H1 (cell line): Measurements from ENCODE around the gene ATP9B. TPM values are rescaled to one million over a fixed set of nuclear protein-coding genes. Genes with fewer than 3 reads are reported as not detected.

Experiments used
- ATF2 ChIP-seq: IDR thresholded peaks from 2 replicates; pipeline ENCODE4 v1.6.1; 2012; ENCODE audit warnings: low read length, inconsistent platforms
- BRCA1 ChIP-seq: IDR thresholded peaks from 2 replicates; pipeline ENCODE4 v1.6.1; 2012; ENCODE audit warnings: low read depth, low read length, improper control_type of control experiment
- EP300 ChIP-seq, 2 experiments: IDR thresholded peaks; 1 replicate in 1 of 2; 2 replicates in 1 of 2; pipeline ENCODE4 v1.6.1; 2011 to 2012; ENCODE audit warnings: low read depth in 2 of 2, low read length in 2 of 2, mild to moderate bottlenecking in 2 of 2, borderline replicate concordance in 1 of 2, inconsistent platforms in 1 of 2, moderate library complexity in 1 of 2
- POLR2AphosphoS5 ChIP-seq: IDR thresholded peaks from 2 replicates; pipeline ENCODE4 v1.6.1; 2011; ENCODE audit warnings: low read depth, low read length
- TAF1 ChIP-seq: IDR thresholded peaks from 2 replicates; pipeline ENCODE4 v1.6.1; 2011; ENCODE audit warnings: mild to moderate bottlenecking, low read depth, low read length
- TEAD4 ChIP-seq: IDR thresholded peaks from 2 replicates; pipeline ENCODE4 v1.6.1; 2012; ENCODE audit warnings: low read depth, low read length, inconsistent platforms, mixed read lengths
- polyA plus RNA-seq, 7 experiments: library from polyadenylated mRNA; depleted of rRNA in 3 of 7; stranded (reverse) in 5 of 7; unstranded in 2 of 7; fragments of >200 nt in 5 of 7; fragments of 200-250 nt in 2 of 7; gene quantifications; 1 replicate in 5 of 7; 2 replicates in 1 of 7; 4 replicates in 1 of 7; pipeline versions ENCODE4 v1.2.1 to v1.2.3, GENCODE V29; 2011 to 2013; ENCODE audit warnings: missing spikeins in 2 of 7, mixed read lengths in 2 of 7
- total RNA-seq: library from RNA; stranded (reverse); fragmentation: NEBNext Ultra II Directional; extraction: Animal tissue kit (Norgen Biotek cat#: 25700); gene quantifications from 2 replicates; pipeline ENCODE4 v1.2.1, GENCODE V29; 2021

ATP9B gene
- total and polyA plus RNA-seq, 2 of the 8 experiments (the other 6 are each of a cell fraction or from before 2014, with no cell fraction given): 15.1 to 21.7 TPM

DNA sequence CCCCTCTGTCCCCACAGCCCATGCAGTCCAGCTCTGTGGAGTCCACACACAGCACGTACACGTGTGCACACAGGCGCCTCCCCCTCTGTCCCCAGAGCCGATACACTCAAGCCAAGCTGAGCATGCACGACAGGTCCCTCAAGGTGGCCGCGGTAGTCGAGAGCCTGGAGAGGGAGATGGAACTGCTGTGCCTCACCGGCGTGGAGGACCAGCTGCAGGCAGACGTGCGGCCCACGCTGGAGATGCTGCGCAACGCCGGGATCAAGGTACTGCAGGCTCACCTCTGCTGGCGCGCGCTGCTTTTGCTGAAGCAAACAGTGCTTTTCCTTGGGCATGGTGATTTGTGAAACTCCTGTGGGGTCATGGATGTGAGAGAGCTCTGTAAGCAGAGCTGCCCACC, 268.0 kb downstream of the ATP9B start (continued):
- TF ChIP-seq TAF1 (no peak), TEAD4 (no peak), EP300 (IDR thresholded peaks at IDR 0.05; ENCODE audit: borderline replicate concordance in 1 of 2, low read depth in 2 of 2, low read length in 2 of 2) (no peak), POLR2AphosphoS5 (no peak), BRCA1 (no peak), ATF2 (no peak)
- TF ChIP-seq, all 59 proteins: peak for 0
